T-helper 1 cell (primary cell): Measurements from ENCODE around the gene MTX3.

Experiments
- DNase-seq, 5 donors: peaks; one replicate each; pipeline ENCODE4 v3.0.0-alpha.2; 2012 to 2020

The MTX3 gene

GRCh38 chr5:79932510-79933504 lies 58.3 kb downstream of the MTX3 start:
- no peak for DNase-seq

GRCh38 chr5:79931866-79932265 lies 59.2 kb downstream of the MTX3 start:
- no peak for DNase-seq

- no peak for DNase-seq
These were observed 59.7 kb downstream of the MTX3 start for GRCh38 chr5:79931409-79931808.

- no peak for DNase-seq
These were observed 62.0 kb downstream of the MTX3 start for GRCh38 chr5:79929095-79929494.
